Stimulated activated CD4-positive, alpha-beta T cell treated with anti-CD3 and anti-CD28 coated beads, Interleukin-15, amount 100 ng/mL, for 48 hours (primary cell): ENCODE results near the gene DDX39A.

Source experiments
- DNase-seq, 2 donors: peaks; one replicate each; pipeline ENCODE4 v3.0.0-alpha.2; 2020; ENCODE audit warnings: low read depth in 2 of 2

Gene DDX39A

GRCh38 chr19:14434543-14435319 lies 15.6 kb upstream of the DDX39A start:
- no peak for DNase-seq

- no peak for DNase-seq
Observed at GRCh38 chr19:14433554-14434501, 14.7 kb upstream of the DDX39A start.

- peak in 1 of 2 donors; percentile 55 for DNase-seq
Observed at GRCh38 chr19:14432791-14433553, 13.8 kb upstream of the DDX39A start, which contains the start of gene PKN1. Gene PKN1, plus strand, starts transcription at chr19:14433306. Its CDS starts 216 bp downstream, at chr19:14433522.

GRCh38 chr19:14430712-14431111 lies 11.6 kb upstream of the DDX39A start:
- DNase-seq, result no peak

GRCh38 chr19:14428882-14429416 lies 9.8 kb upstream of the DDX39A start:
- no peak for DNase-seq

GRCh38 chr19:14427461-14427860 lies 8.3 kb upstream of the DDX39A start:
- DNase-seq, result no peak

GRCh38 chr19:14425696-14426138 lies 6.6 kb upstream of the DDX39A start:
- DNase-seq, result no peak

GRCh38 chr19:14418856-14419105 lies 360 bp downstream of the DDX39A start:
- DNase-seq, result peak in 1 of 2 donors; percentile 76

GRCh38 chr19:14416817-14417231 lies 2.3 kb downstream of the DDX39A start:
- DNase-seq, result no peak

- no peak for DNase-seq
Observed at GRCh38 chr19:14414926-14415690, 4.0 kb downstream of the DDX39A start.

GRCh38 chr19:14413693-14414181 lies 5.4 kb downstream of the DDX39A start:
- DNase-seq, result no peak

GRCh38 chr19:14412996-14413692 lies 6.0 kb downstream of the DDX39A start:
- no peak for DNase-seq

- no peak for DNase-seq
Observed at GRCh38 chr19:14412324-14412995, 6.7 kb downstream of the DDX39A start.

GRCh38 chr19:14411938-14412245 lies 7.2 kb downstream of the DDX39A start:
- no peak for DNase-seq

- no peak for DNase-seq
Observed at GRCh38 chr19:14411161-14411937, 7.8 kb downstream of the DDX39A start.

- no peak for DNase-seq
Observed at GRCh38 chr19:14410091-14411051, 8.8 kb downstream of the DDX39A start.

GRCh38 chr19:14409146-14410023 lies 9.8 kb downstream of the DDX39A start:
- DNase-seq, result no peak
